H7 (cell line): ENCODE results near the gene RFPL4A. TPM values are rescaled to one million over a fixed set of nuclear protein-coding genes. Genes with fewer than 3 reads are reported as not detected.
"Not testable (repeated sequence)": the region's sequence is repeated elsewhere in the genome, so short reads cannot be mapped to it uniquely, and the experiment has no call there.

Experiments used
- DNase-seq: peaks from one replicate; pipeline ENCODE4 v3.0.0; 2012
- H3K27me3 ChIP-seq: 2 replicates; pipeline ENCODE4 v1.6.0; 2011; ENCODE audit warnings: mild to moderate bottlenecking, low read length; ENCODE audit not compliant: control insufficient read depth, insufficient read depth
- H3K36me3 ChIP-seq: replicated peaks from 2 replicates; pipeline ENCODE4 v1.5.1; 2011; ENCODE audit warnings: low read length; ENCODE audit not compliant: control insufficient read depth, insufficient read depth
- H3K4me3 ChIP-seq: 2 replicates; pipeline ENCODE4 v1.5.1; 2011; ENCODE audit warnings: low read depth, mild to moderate bottlenecking, control low read depth, low read length, moderate library complexity; ENCODE audit not compliant: insufficient read depth
- total RNA-seq: library from RNA; depleted of rRNA; stranded (reverse); fragments of >200 nt; shearing (Covaris generic); gene quantifications from 2 replicates; pipeline ENCODE4 v1.2.3, GENCODE V29; 2014; rRNA removed

Gene RFPL4A
- total RNA-seq: not detected in 2 replicates

DNA sequence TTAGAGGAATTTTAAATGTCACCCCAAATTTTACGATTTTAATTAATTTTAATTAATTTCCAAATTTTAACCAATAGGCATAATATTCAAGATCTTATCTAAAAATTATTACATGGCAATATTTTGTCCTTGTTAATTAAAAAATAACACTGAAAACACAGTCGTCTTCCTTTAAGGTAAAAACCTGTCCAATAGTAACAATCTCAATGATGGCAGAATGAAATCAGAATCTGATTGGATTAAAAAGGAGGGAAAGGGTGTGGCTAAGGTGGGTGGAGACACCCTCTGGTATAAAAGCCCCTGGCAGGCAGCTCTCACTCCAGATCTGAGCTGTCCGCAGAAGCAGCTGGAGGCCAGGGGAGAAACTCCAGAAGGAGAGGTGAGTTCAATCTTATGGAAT, at the start of gene RFPL4A:
TSS of gene RFPL4A (plus strand) at position 301 of the 400 bp plus-strand sequence. CDS start 2,704 bp downstream, outside the sequence.
- not testable (repeated sequence) for H3K36me3 ChIP-seq, H3K4me3 ChIP-seq, DNase-seq, H3K27me3 ChIP-seq

DNA sequence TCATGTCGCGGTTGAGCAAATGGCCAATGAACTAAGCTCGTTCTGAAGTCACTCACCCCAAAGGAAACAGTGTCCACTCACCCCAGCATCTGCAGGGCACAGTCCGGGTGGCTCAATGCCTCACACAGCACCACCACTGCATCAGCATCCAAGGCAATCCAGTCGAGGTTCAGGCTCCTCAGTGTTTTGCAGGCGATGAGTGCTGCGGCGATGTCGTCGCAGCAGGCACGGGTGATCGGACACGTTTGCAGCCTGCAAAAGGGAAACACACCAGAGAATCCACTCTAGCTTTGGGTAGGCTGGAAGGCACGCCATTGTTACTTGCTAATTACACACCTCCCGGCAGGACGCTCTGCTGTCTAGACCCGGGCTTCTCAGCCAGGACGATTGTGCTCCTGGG, 47.2 kb upstream of the RFPL4A start:
- no peak overlapping the region for H3K4me3 ChIP-seq
- DNase-seq: no peak
- H3K27me3 ChIP-seq: no peaks in the 10 kb centered on the region
- H3K36me3 ChIP-seq: no peaks in the 10 kb centered on the region

DNA sequence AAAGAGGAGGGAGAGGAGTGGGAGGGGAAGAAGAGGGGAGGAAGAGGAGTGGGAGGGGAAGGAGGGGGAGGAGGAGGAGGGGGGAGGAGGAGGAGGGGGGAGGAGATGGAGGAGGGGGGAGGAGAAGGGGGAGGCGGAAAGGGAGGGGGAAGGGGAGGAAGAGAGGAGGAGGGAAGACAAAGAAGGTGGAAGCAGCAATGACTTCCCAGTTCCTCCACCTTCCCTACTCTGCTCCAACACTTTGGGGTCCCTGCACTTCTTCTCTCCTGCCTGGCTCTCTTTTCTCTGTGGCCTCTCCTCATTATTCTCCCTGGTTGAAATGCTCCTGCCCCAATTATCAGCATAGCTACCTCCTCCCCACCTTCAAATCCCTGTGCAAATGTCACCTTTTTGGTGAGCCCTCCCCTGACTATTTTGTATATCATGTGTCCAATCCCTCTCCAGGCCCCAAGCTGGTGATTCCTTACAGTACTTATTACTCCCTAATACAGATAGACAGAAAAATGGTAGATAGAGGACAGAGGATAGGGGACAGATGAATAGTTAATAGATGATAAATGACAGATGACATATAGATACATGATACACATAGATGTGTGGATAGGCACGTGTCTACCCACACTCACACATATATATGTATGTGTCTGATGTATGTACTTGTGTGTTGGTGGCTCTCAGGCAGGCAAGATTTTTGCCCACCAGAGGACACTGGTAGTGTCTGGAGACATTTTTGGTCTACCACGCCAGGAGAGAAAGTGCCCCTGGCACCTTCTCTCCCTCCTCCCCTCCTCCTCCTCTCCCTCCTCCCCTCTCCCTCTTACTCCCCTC, 45.9 kb upstream of the RFPL4A start:
- DNase-seq: no peak
- Histone ChIP-seq H3K4me3 (no peak overlapping the region), H3K36me3 (no peaks in the 10 kb centered on the region), H3K27me3 (no peaks in the 10 kb centered on the region)

DNA sequence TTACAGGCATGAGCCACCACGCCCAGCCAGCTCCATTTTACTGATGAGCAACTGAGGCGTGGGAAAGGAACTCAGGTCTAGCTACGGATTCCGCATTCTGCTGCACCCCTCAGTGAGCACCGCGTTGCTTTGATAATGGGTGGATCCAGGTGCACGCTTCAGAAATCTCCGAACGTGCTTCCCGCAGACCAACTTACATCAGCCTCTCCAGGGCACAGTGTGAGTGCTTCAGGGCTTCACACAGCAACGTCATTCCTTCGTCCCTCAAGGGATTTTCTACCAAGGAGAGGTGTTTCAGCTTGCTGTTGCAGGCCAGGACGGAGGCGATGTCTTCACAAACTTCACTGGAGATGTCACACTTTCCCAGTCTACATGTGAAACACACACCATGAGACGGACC, 42.4 kb upstream of the RFPL4A start:
- Histone ChIP-seq H3K36me3 (no peaks in the 10 kb centered on the region), H3K27me3 (no peaks in the 10 kb centered on the region), H3K4me3 (no peak overlapping the region)
- DNase-seq: no peak

DNA sequence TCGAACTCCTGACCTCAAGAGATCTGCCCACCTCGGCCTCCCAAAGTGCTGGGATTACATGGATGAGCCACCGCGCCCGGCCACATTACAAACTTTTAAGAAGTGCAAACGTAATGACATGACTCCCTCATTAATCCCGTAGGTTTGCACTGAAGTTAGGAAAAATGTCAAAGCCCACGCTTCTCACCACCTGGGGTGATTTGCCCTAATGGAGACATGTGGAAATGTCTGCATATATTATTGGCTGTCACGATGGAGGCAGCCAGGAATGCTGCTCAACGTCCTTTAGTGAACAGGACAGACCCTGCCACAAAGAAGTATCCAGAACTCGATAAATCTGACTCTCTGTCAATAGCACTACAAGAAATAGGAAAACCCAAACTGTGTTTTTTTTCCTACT, 41.6 kb upstream of the RFPL4A start:
- Histone ChIP-seq H3K36me3 (no peaks in the 10 kb centered on the region), H3K27me3 (no peaks in the 10 kb centered on the region), H3K4me3 (no peak overlapping the region)
- no peak for DNase-seq

DNA sequence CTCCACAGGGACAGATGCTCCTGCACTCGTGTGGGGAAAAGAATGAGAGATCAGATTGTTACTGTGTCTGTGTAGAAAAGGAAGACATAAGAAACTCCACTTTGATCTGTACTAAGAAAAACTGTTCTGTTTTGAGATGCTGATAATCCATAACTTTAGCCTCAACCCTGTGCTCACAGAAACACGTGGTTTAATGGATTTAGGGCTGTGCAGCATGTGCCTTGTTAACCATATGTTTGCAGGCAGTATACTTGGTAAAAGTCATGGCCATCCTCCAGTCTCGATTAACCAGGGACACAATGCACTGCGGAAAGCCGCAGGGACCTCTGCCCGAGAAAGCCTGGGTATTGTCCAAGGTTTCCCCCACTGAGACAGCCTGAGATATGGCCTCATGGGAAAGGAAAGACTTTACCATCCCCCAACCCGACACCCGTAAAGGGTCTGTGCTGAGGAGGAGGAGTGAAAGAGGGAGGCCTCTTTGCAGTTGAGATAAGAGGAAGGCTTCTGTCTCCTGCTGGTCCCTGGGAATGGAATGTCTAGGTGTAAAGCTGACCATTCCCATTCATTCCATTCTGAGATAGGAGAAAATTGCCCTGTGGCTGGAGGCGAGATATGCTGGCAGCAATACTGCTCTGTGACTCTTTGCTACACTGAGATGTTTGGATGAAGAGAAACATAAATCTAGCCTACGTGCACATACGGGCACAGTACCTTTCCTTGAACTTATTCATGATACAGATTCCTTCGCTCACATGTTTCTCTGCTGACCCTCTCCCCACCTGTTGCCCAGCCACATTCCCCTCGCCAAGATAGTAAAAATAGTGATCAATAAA, 40.8 kb upstream of the RFPL4A start:
- not testable (repeated sequence) for H3K4me3 ChIP-seq, H3K27me3 ChIP-seq, DNase-seq, H3K36me3 ChIP-seq

DNA sequence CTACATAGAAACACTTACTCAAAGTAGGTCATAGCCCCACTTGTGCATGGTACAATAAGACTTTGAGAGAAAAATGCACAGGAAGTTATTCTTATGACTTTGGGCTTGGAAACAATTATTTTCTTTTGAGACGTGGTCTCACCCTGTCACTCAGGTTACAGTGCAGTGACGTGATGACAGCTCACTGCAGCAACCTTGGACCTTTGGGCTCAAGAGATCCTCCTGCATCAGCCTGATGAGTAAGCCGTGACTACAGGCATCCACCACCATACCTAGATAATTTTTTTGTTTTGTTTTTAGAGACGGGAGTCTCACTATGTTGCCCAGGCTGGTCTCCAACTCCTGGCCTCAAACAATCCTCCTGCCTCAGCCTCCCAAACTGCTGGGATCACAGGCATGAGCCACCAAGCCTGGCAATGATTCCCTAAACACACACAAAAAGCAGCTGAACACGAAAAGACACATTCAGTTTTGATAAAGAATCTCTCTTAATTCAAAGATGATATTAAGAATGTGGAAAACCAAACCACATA, 38.6 kb upstream of the RFPL4A start:
- no peak for DNase-seq
- no peak overlapping the region for H3K4me3 ChIP-seq
- H3K27me3 ChIP-seq: no peaks in the 10 kb centered on the region
- H3K36me3 ChIP-seq: no peaks in the 10 kb centered on the region

DNA sequence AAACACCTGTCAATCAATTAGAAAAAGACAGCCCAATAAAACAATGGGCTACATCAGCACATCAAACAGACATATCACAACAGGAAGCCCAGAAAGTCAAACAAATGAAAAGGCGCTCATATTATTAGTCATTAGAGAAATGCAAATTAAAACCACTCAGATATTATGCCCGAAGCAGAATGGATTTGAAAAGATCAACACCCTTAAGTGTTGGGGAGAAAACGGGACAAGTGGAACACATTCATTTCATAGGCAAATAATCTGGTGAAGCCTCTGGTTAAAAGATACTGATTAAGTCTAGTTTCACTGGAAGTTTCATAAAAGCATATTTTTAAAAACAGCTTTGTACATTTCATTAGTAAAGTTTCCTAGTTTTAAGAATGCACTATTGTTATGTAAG, 38.1 kb upstream of the RFPL4A start:
- no peak for DNase-seq
- Histone ChIP-seq H3K4me3 (no peak overlapping the region), H3K27me3 (no peaks in the 10 kb centered on the region), H3K36me3 (no peaks in the 10 kb centered on the region)

DNA sequence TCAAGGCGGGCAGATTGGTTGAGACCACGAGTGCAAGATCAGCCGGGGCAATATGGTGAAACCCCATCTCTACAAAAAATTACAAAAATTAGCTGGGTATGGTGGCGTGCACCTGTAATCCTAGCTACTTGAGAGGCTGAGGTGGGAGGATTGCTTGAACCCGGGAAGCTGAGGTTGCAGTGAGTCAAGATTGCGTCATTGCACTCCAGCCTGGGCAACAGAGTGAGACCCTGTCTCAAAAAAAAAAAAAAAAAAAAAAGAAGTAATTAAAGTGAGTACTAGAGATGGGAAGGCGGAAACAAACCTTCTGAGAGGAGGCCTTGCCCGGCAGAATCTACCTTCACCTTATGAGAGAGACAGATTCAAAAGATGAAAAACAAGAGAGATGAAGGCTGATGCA, 35.4 kb upstream of the RFPL4A start:
- H3K27me3 ChIP-seq: no peaks in the 10 kb centered on the region
- no peaks in the 10 kb centered on the region for H3K36me3 ChIP-seq
- no peak overlapping the region for H3K4me3 ChIP-seq
- DNase-seq: no peak

DNA sequence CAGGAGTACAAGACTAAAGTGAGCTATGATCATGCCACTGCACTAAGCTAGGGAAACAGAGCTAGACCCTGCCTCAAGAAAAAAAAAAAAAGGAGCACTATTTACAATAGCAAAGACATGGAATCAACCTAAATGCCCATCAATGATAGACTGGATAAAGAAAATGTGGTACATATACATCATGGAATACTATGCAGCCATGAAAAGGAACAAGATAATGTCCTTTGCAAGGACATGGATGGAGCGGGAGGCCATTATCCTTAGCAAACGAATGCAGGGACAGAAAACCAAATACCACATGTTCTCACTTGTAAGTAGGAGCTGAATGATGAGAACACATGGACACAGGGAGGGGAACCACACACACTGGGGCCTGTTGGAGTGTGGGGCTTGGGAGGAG, 28.5 kb upstream of the RFPL4A start:
- not testable (repeated sequence) for DNase-seq, H3K4me3 ChIP-seq, H3K27me3 ChIP-seq, H3K36me3 ChIP-seq

DNA sequence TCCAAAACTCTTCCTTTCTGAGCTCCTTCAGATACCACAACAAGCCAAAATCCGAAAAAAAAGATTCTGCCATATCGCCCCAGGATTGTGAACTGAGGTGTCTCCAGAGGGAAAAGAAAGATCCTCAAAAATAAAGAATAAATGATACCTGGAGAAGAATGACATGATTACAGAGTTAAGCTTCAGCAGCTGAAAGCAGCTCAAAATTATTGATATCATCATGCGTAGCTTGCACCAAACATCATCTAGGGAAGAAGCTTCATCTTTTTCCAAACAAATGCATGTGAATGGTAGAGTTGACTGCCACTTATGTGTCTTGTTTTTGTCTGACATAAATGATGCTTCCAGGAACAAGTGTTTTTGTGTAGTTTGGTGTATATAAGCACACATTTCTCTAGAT, 20.6 kb upstream of the RFPL4A start, which contains the start of gene NLRP9:
TSS of gene NLRP9 (minus strand) at position 101 of the 400 bp plus-strand sequence. CDS start at position 73, 28 bp downstream.
- Histone ChIP-seq H3K36me3 (no peaks in the 10 kb centered on the region), H3K4me3 (no peak within 1 kb of the TSS), H3K27me3 (no peaks in the 10 kb centered on the region)
- no peak for DNase-seq

DNA sequence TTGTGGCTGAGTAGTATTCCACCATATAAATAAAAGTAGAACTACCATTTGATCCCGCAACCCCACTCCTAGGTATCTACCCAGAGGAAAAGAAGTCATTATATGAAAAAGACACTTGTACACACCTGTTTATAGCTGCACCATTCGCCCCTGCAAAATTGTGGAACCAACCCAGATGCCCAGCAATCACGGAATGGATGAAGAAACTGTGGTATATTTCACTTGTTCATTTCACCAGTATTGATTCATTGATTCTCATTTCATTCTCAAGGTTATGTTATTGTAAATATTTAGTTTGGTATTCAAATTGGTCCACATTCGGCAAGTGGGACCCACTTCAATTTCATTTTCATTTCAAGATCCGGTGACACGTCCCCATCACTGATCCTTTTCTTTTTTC, 8.2 kb upstream of the RFPL4A start:
- Histone ChIP-seq H3K4me3 (no peak overlapping the region), H3K36me3 (no peaks in the 10 kb centered on the region), H3K27me3 (no peaks in the 10 kb centered on the region)
- no peak for DNase-seq

DNA sequence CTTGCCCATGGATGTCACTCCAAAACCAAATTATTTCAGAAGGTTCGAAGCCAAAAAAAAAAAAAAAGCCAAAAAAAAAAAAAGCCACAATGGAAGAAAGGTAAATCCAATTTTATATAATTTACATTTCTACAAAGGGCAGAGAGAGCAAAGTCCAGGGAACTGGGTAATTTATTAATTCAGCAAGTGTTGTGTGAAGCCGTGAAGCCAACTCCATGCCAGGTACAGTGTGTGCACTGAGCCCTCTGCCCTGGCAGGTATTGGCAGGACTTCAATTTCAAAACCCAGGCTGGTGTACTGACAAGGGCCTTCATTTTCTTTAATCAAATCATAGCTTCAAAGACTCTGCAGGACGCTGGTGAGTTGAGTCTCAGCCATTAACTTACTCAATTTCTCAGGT, 5.5 kb upstream of the RFPL4A start:
- Histone ChIP-seq H3K27me3 (no peaks in the 10 kb centered on the region), H3K4me3 (no peak overlapping the region), H3K36me3 (no peaks in the 10 kb centered on the region)
- DNase-seq: no peak

DNA sequence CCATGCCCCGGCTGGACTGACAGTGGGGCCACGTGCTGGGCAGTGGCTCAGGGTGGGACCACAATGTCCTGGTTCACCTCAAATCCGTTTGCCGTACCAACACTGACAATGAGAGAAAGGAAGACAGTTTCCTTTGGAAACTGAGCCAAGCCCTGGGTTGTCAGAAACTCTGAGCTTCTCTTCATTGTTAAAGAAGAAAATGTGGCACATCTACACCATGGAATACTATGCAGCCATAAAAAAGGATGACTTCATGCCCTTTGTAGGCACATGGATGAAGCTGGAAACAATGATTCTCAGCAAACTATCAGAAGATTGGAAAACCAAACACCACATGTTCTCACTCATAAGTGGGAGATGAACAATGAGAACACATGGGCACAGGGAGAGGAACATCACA, 2.1 kb upstream of the RFPL4A start:
- not testable (repeated sequence) for H3K4me3 ChIP-seq, H3K36me3 ChIP-seq, H3K27me3 ChIP-seq, DNase-seq

DNA sequence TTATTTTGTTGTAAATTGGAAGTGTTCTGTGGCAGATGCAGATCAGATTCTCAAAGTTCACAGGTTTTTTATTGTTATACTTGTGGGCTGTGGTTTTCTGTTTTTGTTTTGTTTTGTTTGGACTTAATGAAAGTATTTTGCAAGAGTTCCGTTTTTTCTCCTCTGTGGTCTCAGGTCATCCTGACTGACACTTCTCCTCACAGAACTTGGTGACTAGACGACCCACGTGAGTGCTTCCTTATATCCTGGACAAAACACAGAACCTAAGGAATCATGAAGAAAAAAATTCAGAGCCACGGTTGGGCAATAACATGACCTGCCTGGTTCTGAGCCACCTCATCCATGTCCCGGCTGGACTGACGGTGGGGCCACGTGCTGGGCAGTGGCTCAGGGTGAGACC, 7.6 kb downstream of the RFPL4A start:
- DNase-seq: no peak
- H3K36me3 ChIP-seq: no peaks in the 10 kb centered on the region
- no peaks in the 10 kb centered on the region for H3K27me3 ChIP-seq
- no peak overlapping the region for H3K4me3 ChIP-seq
